IPS-18a (cell line): ENCODE results near the gene CACNG4.

ENCODE experiments used
- H3K27ac ChIP-seq: one replicate; pipeline ENCODE4 v1.5.1; 2013; ENCODE audit warnings: low read length
- H3K27me3 ChIP-seq: one replicate; pipeline ENCODE4 v1.6.1; 2013; ENCODE audit warnings: mild to moderate bottlenecking, low read length; ENCODE audit not compliant: control insufficient read depth, insufficient read depth
- H3K36me3 ChIP-seq: one replicate; pipeline ENCODE4 v1.6.1; 2013; ENCODE audit warnings: low read depth, low read length; ENCODE audit not compliant: control insufficient read depth
- H3K4me1 ChIP-seq: one replicate; pipeline ENCODE4 v1.6.1; 2013; ENCODE audit warnings: low read depth, low read length; ENCODE audit not compliant: control insufficient read depth
- H3K4me3 ChIP-seq: one replicate; pipeline ENCODE4 v1.5.1; 2013; ENCODE audit warnings: low read length
- H3K9ac ChIP-seq: one replicate; pipeline ENCODE4 v1.6.1; 2013; ENCODE audit warnings: mild to moderate bottlenecking, low read length, moderate library complexity
- H3K9me3 ChIP-seq: one replicate; pipeline ENCODE4 v1.6.1; 2013; ENCODE audit warnings: low read depth, low read length; ENCODE audit not compliant: control insufficient read depth

Gene CACNG4

GRCh38 chr17:66989579-66989978 is 25.1 kb downstream of the CACNG4 start:
- Histone ChIP-seq H3K9ac (no peak overlapping the region), H3K4me1 (no peaks in the 10 kb centered on the region), H3K27me3 (no peaks in the 10 kb centered on the region), H3K36me3 (no peaks in the 10 kb centered on the region), H3K9me3 (no peaks in the 10 kb centered on the region), H3K4me3 (no peak overlapping the region), H3K27ac (no peak overlapping the region)

- H3K4me1 ChIP-seq = no peaks in the 10 kb centered on the region
- no peak overlapping the region for H3K9ac ChIP-seq
- H3K9me3 ChIP-seq = no peaks in the 10 kb centered on the region
- H3K36me3 ChIP-seq = no peaks in the 10 kb centered on the region
- no peak overlapping the region for H3K4me3 ChIP-seq
- no peak overlapping the region for H3K27ac ChIP-seq
- H3K27me3 ChIP-seq = no peaks in the 10 kb centered on the region
Measured at GRCh38 chr17:66990047-66990446, 25.5 kb downstream of the CACNG4 start.

GRCh38 chr17:66992911-66993442 is 28.5 kb downstream of the CACNG4 start:
- Histone ChIP-seq H3K27ac (no peak overlapping the region), H3K4me3 (no peak overlapping the region), H3K4me1 (no peaks in the 10 kb centered on the region), H3K36me3 (no peaks in the 10 kb centered on the region), H3K27me3 (no peaks in the 10 kb centered on the region), H3K9ac (no peak overlapping the region), H3K9me3 (no peaks in the 10 kb centered on the region)

GRCh38 chr17:66994361-66994760 is 29.9 kb downstream of the CACNG4 start:
- H3K27me3 ChIP-seq = no peaks in the 10 kb centered on the region

GRCh38 chr17:66994930-66995535 is 30.5 kb downstream of the CACNG4 start:
- Histone ChIP-seq H3K27me3 (no peaks in the 10 kb centered on the region), H3K27ac (no peak overlapping the region), H3K36me3 (no peaks in the 10 kb centered on the region), H3K9ac (no peak overlapping the region), H3K9me3 (no peaks in the 10 kb centered on the region), H3K4me3 (no peak overlapping the region), H3K4me1 (no peaks in the 10 kb centered on the region)

More at GRCh38 chr17:66994361-66994760, 29.9 kb downstream of the CACNG4 start:
- H3K9ac ChIP-seq = no peak overlapping the region
- no peaks in the 10 kb centered on the region for H3K9me3 ChIP-seq
- no peak overlapping the region for H3K27ac ChIP-seq
- H3K36me3 ChIP-seq = no peaks in the 10 kb centered on the region
- no peaks in the 10 kb centered on the region for H3K4me1 ChIP-seq
- H3K4me3 ChIP-seq = no peak overlapping the region

- Histone ChIP-seq H3K9me3 (no peaks in the 10 kb centered on the region), H3K36me3 (no peaks in the 10 kb centered on the region), H3K27me3 (no peaks in the 10 kb centered on the region), H3K27ac (no peak overlapping the region), H3K4me3 (no peak overlapping the region), H3K4me1 (no peaks in the 10 kb centered on the region), H3K9ac (no peak overlapping the region)
Measured at GRCh38 chr17:66995944-66996343, 31.4 kb downstream of the CACNG4 start.

GRCh38 chr17:66996926-66997325 is 32.4 kb downstream of the CACNG4 start:
- no peaks in the 10 kb centered on the region for H3K4me1 ChIP-seq
- H3K27ac ChIP-seq = no peak overlapping the region
- H3K4me3 ChIP-seq = no peak overlapping the region
- H3K9ac ChIP-seq = no peak overlapping the region
- no peaks in the 10 kb centered on the region for H3K9me3 ChIP-seq
- no peaks in the 10 kb centered on the region for H3K36me3 ChIP-seq
- no peaks in the 10 kb centered on the region for H3K27me3 ChIP-seq

- no peaks in the 10 kb centered on the region for H3K27me3 ChIP-seq
- H3K4me1 ChIP-seq = no peaks in the 10 kb centered on the region
- no peaks in the 10 kb centered on the region for H3K36me3 ChIP-seq
- no peaks in the 10 kb centered on the region for H3K9me3 ChIP-seq
- H3K27ac ChIP-seq = no peak overlapping the region
- H3K4me3 ChIP-seq = no peak overlapping the region
- H3K9ac ChIP-seq = no peak overlapping the region
Measured at GRCh38 chr17:67003231-67003630, 38.7 kb downstream of the CACNG4 start.

GRCh38 chr17:67004181-67004580 is 39.7 kb downstream of the CACNG4 start:
- no peaks in the 10 kb centered on the region for H3K9me3 ChIP-seq
- no peak overlapping the region for H3K27ac ChIP-seq
- no peaks in the 10 kb centered on the region for H3K27me3 ChIP-seq
- H3K9ac ChIP-seq = no peak overlapping the region
- no peaks in the 10 kb centered on the region for H3K36me3 ChIP-seq
- no peaks in the 10 kb centered on the region for H3K4me1 ChIP-seq
- H3K4me3 ChIP-seq = no peak overlapping the region

- H3K36me3 ChIP-seq = no peaks in the 10 kb centered on the region
- H3K9ac ChIP-seq = no peak overlapping the region
- no peak overlapping the region for H3K4me3 ChIP-seq
- H3K9me3 ChIP-seq = no peaks in the 10 kb centered on the region
- no peaks in the 10 kb centered on the region for H3K4me1 ChIP-seq
- no peaks in the 10 kb centered on the region for H3K27me3 ChIP-seq
- H3K27ac ChIP-seq = no peak overlapping the region
Measured at GRCh38 chr17:67007266-67007665, 42.8 kb downstream of the CACNG4 start.

GRCh38 chr17:67008101-67008500 is 43.6 kb downstream of the CACNG4 start:
- Histone ChIP-seq H3K27me3 (no peaks in the 10 kb centered on the region), H3K27ac (no peak overlapping the region), H3K36me3 (no peaks in the 10 kb centered on the region), H3K9ac (no peak overlapping the region), H3K4me1 (no peaks in the 10 kb centered on the region), H3K9me3 (no peaks in the 10 kb centered on the region), H3K4me3 (no peak overlapping the region)

GRCh38 chr17:67011527-67012175 is 47.1 kb downstream of the CACNG4 start:
- Histone ChIP-seq H3K27me3 (no peaks in the 10 kb centered on the region), H3K9me3 (no peaks in the 10 kb centered on the region)

More at GRCh38 chr17:67011527-67012175, 47.1 kb downstream of the CACNG4 start:
- Histone ChIP-seq H3K36me3 (no peaks in the 10 kb centered on the region), H3K4me3 (no peak overlapping the region), H3K9ac (no peak overlapping the region), H3K27ac (no peak overlapping the region), H3K4me1 (no peaks in the 10 kb centered on the region)
